Nephron progenitor cell (in vitro differentiated cells): ENCODE data around the gene TRIO.

Source experiments
- DNase-seq: peaks from one replicate; pipeline ENCODE4 v3.0.0; 2021
- H3K27ac Mint-ChIP-seq: 2 replicates; pipeline ENCODE4 v1.8.0; 2021; ENCODE audit warnings: mild to moderate bottlenecking, moderate library complexity, mixed read lengths
- H3K27me3 Mint-ChIP-seq: 2 replicates; pipeline ENCODE4 v1.8.0; 2021; ENCODE audit warnings: mild to moderate bottlenecking, low read depth, mixed read lengths; ENCODE audit not compliant: poor library complexity
- H3K36me3 Mint-ChIP-seq: 2 replicates; pipeline ENCODE4 v1.8.0; 2021; ENCODE audit warnings: low read depth, mixed read lengths
- H3K4me1 Mint-ChIP-seq: 2 replicates; pipeline ENCODE4 v1.8.0; 2021; ENCODE audit warnings: mixed read lengths
- H3K4me3 Mint-ChIP-seq: 2 replicates; pipeline ENCODE4 v1.8.0; 2021; ENCODE audit warnings: mild to moderate bottlenecking, moderate library complexity, mixed read lengths
- H3K9me3 Mint-ChIP-seq: 2 replicates; pipeline ENCODE4 v1.8.0; 2021; ENCODE audit warnings: mild to moderate bottlenecking, moderate library complexity, mixed read lengths
- CTCF ChIP-seq: fragments of 200-600 bp; sonication (generic); IDR thresholded peaks from 2 replicates; pipeline ENCODE4 v1.5.0; 2021; ENCODE audit warnings: antibody characterized with exemption

The TRIO gene

GRCh38 chr5:14472986-14473567 lies 329.9 kb downstream of the TRIO start:
- H3K27me3 Mint-ChIP-seq, result no peaks in the 10 kb centered on the region
- no peak for TF ChIP-seq CTCF
- H3K4me3 Mint-ChIP-seq, result no peak overlapping the region
- no peak for DNase-seq
- H3K9me3 Mint-ChIP-seq, result no peaks in the 10 kb centered on the region
- no peak overlapping the region for H3K27ac Mint-ChIP-seq
- H3K4me1 Mint-ChIP-seq, result peaks cover 20% of the 10 kb centered on the region
- peaks cover 61% of the 10 kb centered on the region for H3K36me3 Mint-ChIP-seq

DNA sequence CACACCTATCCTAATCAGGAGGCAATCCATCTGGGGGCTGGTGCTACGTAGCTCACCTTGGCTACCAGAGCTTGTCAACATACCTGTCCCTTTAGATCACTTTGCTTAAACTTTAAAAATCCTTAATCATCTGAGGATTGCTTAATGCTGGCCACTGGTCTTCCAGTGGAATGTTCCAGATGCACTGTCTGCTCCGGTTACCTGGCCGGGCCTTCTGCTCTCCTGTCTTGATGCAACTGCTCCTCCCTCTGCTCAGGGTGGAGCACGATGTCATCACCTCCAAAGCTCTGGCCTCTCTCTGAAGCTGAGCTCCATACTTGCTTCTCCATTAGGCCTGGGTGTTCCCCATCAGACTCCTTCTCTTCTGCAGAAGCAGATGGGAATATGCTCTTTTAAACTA lies 331.9 kb downstream of the TRIO start:
- no peaks in the 10 kb centered on the region for H3K27me3 Mint-ChIP-seq
- H3K4me1 Mint-ChIP-seq, result peaks cover under 1% of the 10 kb centered on the region
- no peak for DNase-seq
- no peak for TF ChIP-seq CTCF
- H3K4me3 Mint-ChIP-seq, result no peak overlapping the region
- no peaks in the 10 kb centered on the region for H3K9me3 Mint-ChIP-seq
- H3K36me3 Mint-ChIP-seq, result peaks cover 69% of the 10 kb centered on the region
- H3K27ac Mint-ChIP-seq, result peak overlapping the region; percentile 77

DNA sequence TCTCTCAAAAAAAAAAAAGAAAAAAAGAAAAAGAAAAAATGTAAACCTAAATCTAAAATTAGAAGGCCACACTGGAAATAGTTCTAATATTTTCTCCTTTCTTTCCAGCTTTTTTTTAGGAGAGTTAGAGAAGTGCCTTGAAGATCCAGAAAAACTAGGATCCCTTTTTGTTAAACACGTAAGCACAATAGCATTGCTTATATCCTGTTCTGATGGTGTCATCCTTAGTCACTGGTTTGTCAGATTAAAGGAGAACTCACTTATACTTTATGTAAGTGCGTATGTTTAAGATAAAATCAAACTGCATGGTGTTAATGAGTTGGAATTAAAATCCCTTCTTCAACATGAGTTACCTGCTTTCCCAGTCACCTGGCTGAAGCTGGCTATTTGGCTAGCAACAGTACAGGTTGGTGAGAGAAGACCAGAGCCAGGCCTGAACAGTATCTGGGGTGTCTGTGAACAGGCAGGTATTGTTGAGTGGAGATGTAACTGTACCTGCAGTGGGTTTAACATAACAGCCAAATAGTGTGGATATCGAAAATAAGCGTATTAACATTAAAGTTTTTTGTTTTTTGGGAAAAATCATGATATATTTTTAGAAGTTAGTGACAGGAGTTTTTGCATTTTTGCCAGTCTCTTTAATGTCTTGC lies 333.8 kb downstream of the TRIO start:
- no peak overlapping the region for H3K4me3 Mint-ChIP-seq

GRCh38 chr5:14479143-14479696 lies 336.1 kb downstream of the TRIO start:
- no peaks in the 10 kb centered on the region for H3K4me1 Mint-ChIP-seq
- no peak overlapping the region for H3K27ac Mint-ChIP-seq
- no peaks in the 10 kb centered on the region for H3K27me3 Mint-ChIP-seq
- no peak overlapping the region for H3K4me3 Mint-ChIP-seq
- no peak for DNase-seq
- no peaks in the 10 kb centered on the region for H3K9me3 Mint-ChIP-seq
- no peak for TF ChIP-seq CTCF
- H3K36me3 Mint-ChIP-seq, result peaks cover 78% of the 10 kb centered on the region

More for the DNA sequence above, 333.8 kb downstream of the TRIO start:
- Mint-ChIP-seq H3K36me3 (peaks cover 71% of the 10 kb centered on the region), H3K9me3 (no peaks in the 10 kb centered on the region), H3K27me3 (no peaks in the 10 kb centered on the region), H3K27ac (peak overlapping the region; percentile 35), H3K4me1 (no peaks in the 10 kb centered on the region)
- TF ChIP-seq CTCF, result no peak
- DNase-seq, result no peak

- no peak for DNase-seq
- Mint-ChIP-seq H3K36me3 (peaks cover 83% of the 10 kb centered on the region), H3K4me3 (no peak overlapping the region), H3K27me3 (no peaks in the 10 kb centered on the region), H3K27ac (peak overlapping the region; percentile 18), H3K4me1 (no peaks in the 10 kb centered on the region), H3K9me3 (no peaks in the 10 kb centered on the region)
- no peak for TF ChIP-seq CTCF
These were observed 338.2 kb downstream of the TRIO start for GRCh38 chr5:14481349-14481748.

GRCh38 chr5:14482085-14482484 lies 338.9 kb downstream of the TRIO start:
- Mint-ChIP-seq H3K36me3 (peaks cover 86% of the 10 kb centered on the region), H3K9me3 (no peaks in the 10 kb centered on the region), H3K27me3 (no peaks in the 10 kb centered on the region), H3K27ac (peak overlapping the region; percentile 18), H3K4me3 (no peak overlapping the region), H3K4me1 (no peaks in the 10 kb centered on the region)
- no peak for TF ChIP-seq CTCF
- DNase-seq, result no peak
